Transverse colon (tissue), 4 donors: ENCODE results near the gene GNAL. TPM values are rescaled to one million over a fixed set of nuclear protein-coding genes. Genes with fewer than 3 reads are reported as not detected.

ENCODE experiments used
- DNase-seq: peaks from one replicate; pipeline ENCODE4 v3.0.0-alpha.2; 2019
- H3K27ac ChIP-seq, 4 donors: fragments of 200-600 bp; sonication (generic); 2 replicates each; pipeline ENCODE4 v1.5.1; 2016 to 2018; ENCODE audit warnings: inconsistent platforms in 4 of 4
- H3K27me3 ChIP-seq: fragments of 200-600 bp; sonication (generic); 2 replicates; pipeline ENCODE4 v1.5.1; 2017; ENCODE audit warnings: inconsistent platforms
- H3K36me3 ChIP-seq, 4 donors: fragments of 200-600 bp; sonication (generic); 2 replicates each; pipeline ENCODE4 v1.5.1; 2017 to 2019; ENCODE audit warnings: inconsistent platforms in 4 of 4
- H3K4me1 ChIP-seq, 4 donors: fragments of 200-600 bp; sonication (generic); 2 replicates each; pipeline ENCODE4 v1.5.1; 2017 to 2020; ENCODE audit warnings: inconsistent platforms in 4 of 4
- H3K4me3 ChIP-seq, 4 donors: fragments of 200-600 bp; sonication (generic); 1 replicate in 1 of 4; 2 replicates in 3 of 4; pipeline versions ENCODE4 v1.5.1 to v1.6.1; 2017 to 2019; ENCODE audit warnings: inconsistent platforms in 4 of 4
- H3K9me3 ChIP-seq, 2 donors: fragments of 200-600 bp; sonication (generic); 2 replicates each; pipeline ENCODE4 v1.5.1; 2017 to 2019; ENCODE audit warnings: inconsistent platforms in 2 of 2
- EP300 ChIP-seq: sonication (generic); formaldehyde crosslinking; IDR thresholded peaks from one replicate; pipeline ENCODE4 v1.6.1; 2017; ENCODE audit warnings: antibody characterized with exemption, low read depth
- POLR2A ChIP-seq: fragments of 450-650 bp; IDR thresholded peaks from one replicate; pipeline ENCODE4 v1.6.1; 2016; ENCODE audit warnings: antibody characterized with exemption, mild to moderate bottlenecking, moderate library complexity
- POLR2AphosphoS5 ChIP-seq, 3 donors: sonication (generic); formaldehyde crosslinking; IDR thresholded peaks; one replicate each; pipeline ENCODE4 v1.6.1; 2016; ENCODE audit warnings: antibody characterized with exemption in 3 of 3
- WGBS, 2 donors: methylation state at CpG; one replicate each; pipeline ENCODE4 v1.1.5; 2018; ENCODE audit warnings: low coverage in 1 of 2; 5-methylcytosine and 5-hydroxymethylcytosine counted together
- in situ Hi-C, 4 donors: fragments of 200-750 bp; cut with MboI; loops; one replicate each; pipeline versions ENCODE4 v1.15.0 to v1.15.1; 2017; ENCODE audit warnings: low sequenced_read_pairs in 3 of 4, low pct_ligation_motif_present in 1 of 4, low pct_unique_long_range_greater_than_20kb in 1 of 4
- intact Hi-C: fragments of 100-400 bp; cut with DNase I; formaldehyde crosslinking; loops from one replicate; pipeline ENCODE4 v1.15.1; 2023; ENCODE audit warnings: low total_unique reads
- total RNA-seq, 4 donors: library from RNA; depleted of rRNA; stranded (reverse); fragments of >200 nt; gene quantifications; one replicate each; pipeline ENCODE4 v1.1.0, GENCODE V29; 2016
- TF ChIP-seq, protein P1 (sequence below), 5 experiments: fragments of 200-600 bp in 3 of 5; fragments of 450-650 bp in 2 of 5; sonication (generic) in 3 of 5; IDR thresholded peaks; 1 replicate in 2 of 5; 2 replicates in 3 of 5; pipeline ENCODE4 v1.5.1; 2016 to 2017; ENCODE audit warnings: antibody characterized with exemption in 5 of 5, inconsistent platforms in 3 of 5, mild to moderate bottlenecking in 2 of 5, moderate library complexity in 1 of 5

The GNAL gene
- total RNA-seq, 4 donors from 2014 or later = 2.9 to 7.4 (median 7.2) TPM

GRCh38 chr18:11728249-11728648 is 39.2 kb downstream of the GNAL start:
- in situ Hi-C loops = loop anchor here in 3 of 4 donors (25.0 kb wide), 1 partner anchor 309 kb away; no protein-coding TSS in a partner anchor
- WGBS, 2 donors = 43 to 61% methylated on average over 1 of the region's 1 CpG
- intact Hi-C loops = no loop called here
- H3K36me3 ChIP-seq = no peaks in the 10 kb centered on the region
- H3K27me3 ChIP-seq = peaks cover 4% of the 10 kb centered on the region
- H3K27ac ChIP-seq = no peak overlapping the region
- no peak overlapping the region for H3K4me3 ChIP-seq
- DNase-seq = no peak
- peaks cover 0 to 5% (median 0%) of the 10 kb centered on the region in 4 donors for H3K4me1 ChIP-seq
- no peak for TF ChIP-seq POLR2A
- TF ChIP-seq POLR2AphosphoS5 (IDR thresholded peaks at IDR 0.05) = no peak
- TF ChIP-seq, protein P1, sequence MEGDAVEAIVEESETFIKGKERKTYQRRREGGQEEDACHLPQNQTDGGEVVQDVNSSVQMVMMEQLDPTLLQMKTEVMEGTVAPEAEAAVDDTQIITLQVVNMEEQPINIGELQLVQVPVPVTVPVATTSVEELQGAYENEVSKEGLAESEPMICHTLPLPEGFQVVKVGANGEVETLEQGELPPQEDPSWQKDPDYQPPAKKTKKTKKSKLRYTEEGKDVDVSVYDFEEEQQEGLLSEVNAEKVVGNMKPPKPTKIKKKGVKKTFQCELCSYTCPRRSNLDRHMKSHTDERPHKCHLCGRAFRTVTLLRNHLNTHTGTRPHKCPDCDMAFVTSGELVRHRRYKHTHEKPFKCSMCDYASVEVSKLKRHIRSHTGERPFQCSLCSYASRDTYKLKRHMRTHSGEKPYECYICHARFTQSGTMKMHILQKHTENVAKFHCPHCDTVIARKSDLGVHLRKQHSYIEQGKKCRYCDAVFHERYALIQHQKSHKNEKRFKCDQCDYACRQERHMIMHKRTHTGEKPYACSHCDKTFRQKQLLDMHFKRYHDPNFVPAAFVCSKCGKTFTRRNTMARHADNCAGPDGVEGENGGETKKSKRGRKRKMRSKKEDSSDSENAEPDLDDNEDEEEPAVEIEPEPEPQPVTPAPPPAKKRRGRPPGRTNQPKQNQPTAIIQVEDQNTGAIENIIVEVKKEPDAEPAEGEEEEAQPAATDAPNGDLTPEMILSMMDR (IDR thresholded peaks at IDR 0.05) = no peak
- TF ChIP-seq EP300 = no peak
- H3K9me3 ChIP-seq = no peaks in the 10 kb centered on the region

GRCh38 chr18:11729556-11729955 is 40.5 kb downstream of the GNAL start:
- Histone ChIP-seq H3K9me3 (no peaks in the 10 kb centered on the region), H3K4me3 (no peak overlapping the region), H3K4me1 (peaks cover 0 to 7% (median 0%) of the 10 kb centered on the region in 4 donors), H3K27ac (no peak overlapping the region), H3K36me3 (no peaks in the 10 kb centered on the region), H3K27me3 (peaks cover 4% of the 10 kb centered on the region)
- TF ChIP-seq POLR2A (no peak), POLR2AphosphoS5 (IDR thresholded peaks at IDR 0.05) (no peak), EP300 (no peak)
- TF ChIP-seq, protein P1 (IDR thresholded peaks at IDR 0.05) = no peak
- DNase-seq = no peak
- WGBS, 2 donors = 78 to 80% methylated on average over 6 of the region's 6 CpGs
- in situ Hi-C loops (loop anchor here in 3 of 4 donors (25.0 kb wide), 1 partner anchor 308 kb away; no protein-coding TSS in a partner anchor), intact Hi-C loops (no loop called here)

- H3K4me3 ChIP-seq = peak overlapping the region in 1 of 4 donors; percentile 31
- no peak overlapping the region for H3K27ac ChIP-seq
- WGBS, 2 donors = 3 to 12% methylated on average over 6 to 11 of the region's 17 CpGs
- peaks cover 4% of the 10 kb centered on the region for H3K27me3 ChIP-seq
- no peaks in the 10 kb centered on the region for H3K36me3 ChIP-seq
- TF ChIP-seq POLR2AphosphoS5 (IDR thresholded peaks at IDR 0.05) = no peak
- TF ChIP-seq, protein P1 (IDR thresholded peaks at IDR 0.05) = peak; percentile 84 to 92 (median 90)
- TF ChIP-seq POLR2A = no peak
- peaks cover 0 to 7% (median 0%) of the 10 kb centered on the region in 4 donors for H3K4me1 ChIP-seq
- peak; percentile 81 for DNase-seq
- H3K9me3 ChIP-seq = no peaks in the 10 kb centered on the region
- in situ Hi-C loops (loop anchor here (10.0 to 25.0 kb wide), 2 partner anchors 302 to 304 kb away; no protein-coding TSS in a partner anchor), intact Hi-C loops (no loop called here)
Measured at GRCh38 chr18:11733031-11733430, 44.0 kb downstream of the GNAL start.

GRCh38 chr18:11736656-11737055 is 47.6 kb downstream of the GNAL start:
- no peak for DNase-seq
- TF ChIP-seq POLR2AphosphoS5 (IDR thresholded peaks at IDR 0.05) (no peak), POLR2A (no peak), EP300 (no peak)
- TF ChIP-seq, protein P1 (IDR thresholded peaks at IDR 0.05) = no peak
- Histone ChIP-seq H3K27me3 (no peaks in the 10 kb centered on the region), H3K9me3 (no peaks in the 10 kb centered on the region), H3K4me3 (no peak overlapping the region), H3K4me1 (peaks cover 0 to 7% (median 0%) of the 10 kb centered on the region in 4 donors), H3K36me3 (no peaks in the 10 kb centered on the region), H3K27ac (no peak overlapping the region)
- intact Hi-C loops = no loop called here
- WGBS, 2 donors = 64 to 75% methylated on average over 1 of the region's 1 CpG
- in situ Hi-C loops = loop anchor here (10.0 to 25.0 kb wide), 2 partner anchors 298 to 301 kb away; no protein-coding TSS in a partner anchor
